ENCODE measurements around the gene DUSP16.

DUSP16 gene

GRCh38 chr12:12428961-12429657 is 133.6 kb downstream of the DUSP16 start:
- no peak for DNase-seq

DNA sequence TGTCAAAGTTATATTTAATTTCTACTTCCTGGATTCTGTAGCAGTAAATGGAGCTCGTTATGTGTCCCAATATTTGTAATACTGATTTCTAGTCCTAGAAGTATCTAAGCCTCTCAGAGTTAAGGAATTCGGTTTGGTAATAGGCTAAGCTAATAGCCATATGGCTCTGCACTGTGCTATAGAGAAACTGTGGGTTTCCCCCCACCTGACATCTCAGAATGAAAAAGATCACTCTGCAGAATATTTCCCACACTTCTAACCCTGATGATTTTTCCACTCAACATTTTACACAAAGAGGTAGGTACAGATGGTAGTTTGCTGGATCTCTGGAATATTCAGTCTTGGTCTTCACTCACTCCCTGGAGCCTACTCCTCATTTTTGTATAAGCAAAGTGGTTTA is 134.6 kb downstream of the DUSP16 start:
- no peak for DNase-seq

DNA sequence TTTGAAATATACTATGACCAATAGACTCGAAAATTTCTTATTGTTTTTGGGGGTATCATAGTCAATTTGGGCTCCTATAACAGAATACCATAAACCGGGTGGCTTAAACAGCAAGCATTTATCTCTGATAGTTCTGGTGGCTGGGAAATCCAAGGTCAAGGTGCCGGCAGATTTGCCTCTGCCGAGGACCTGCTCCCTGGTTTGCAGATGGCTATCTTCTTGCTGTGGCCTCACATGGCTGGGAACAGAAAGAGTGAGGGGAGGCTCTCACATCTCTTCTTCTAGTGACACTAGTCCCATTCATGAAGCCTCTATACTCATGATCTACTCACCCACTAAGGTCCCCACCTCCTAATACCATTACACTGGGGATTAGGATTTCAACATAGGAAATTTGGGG is 135.1 kb downstream of the DUSP16 start:
- no peak for DNase-seq

DNA sequence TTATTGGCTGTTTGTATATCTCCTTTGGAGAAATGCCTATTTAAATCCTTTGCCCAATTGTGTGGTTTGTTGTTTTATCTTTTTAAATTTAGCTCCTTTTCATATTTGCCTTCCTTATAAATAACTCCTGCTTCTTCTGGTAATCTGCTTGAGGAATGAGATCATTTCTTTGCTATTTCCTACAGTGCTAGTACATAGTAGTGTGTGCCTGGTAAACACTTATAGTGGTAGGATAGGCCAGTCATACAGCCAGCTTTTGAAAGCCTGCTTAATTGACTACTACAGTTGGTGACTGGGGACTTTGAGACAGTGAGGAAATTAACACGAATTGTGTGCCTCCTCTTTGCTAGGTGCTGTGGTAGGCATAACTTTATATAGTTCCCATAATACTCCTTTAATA is 137.0 kb downstream of the DUSP16 start:
- no peak for DNase-seq

- DNase-seq = peak; percentile 9
Observed at GRCh38 chr12:12425001-12425400, 137.7 kb downstream of the DUSP16 start.

Measured in NCI-H2227 treated with DMSO at 0.1 percent for 48 hours (cell line).